ENCODE measurements around the gene NFIL3. TPM values are rescaled to one million over a fixed set of nuclear protein-coding genes. Genes with fewer than 3 reads are reported as not detected.

Gene NFIL3
- total RNA-seq, 1 experiment from 2014 or later: 13.3 TPM

DNA sequence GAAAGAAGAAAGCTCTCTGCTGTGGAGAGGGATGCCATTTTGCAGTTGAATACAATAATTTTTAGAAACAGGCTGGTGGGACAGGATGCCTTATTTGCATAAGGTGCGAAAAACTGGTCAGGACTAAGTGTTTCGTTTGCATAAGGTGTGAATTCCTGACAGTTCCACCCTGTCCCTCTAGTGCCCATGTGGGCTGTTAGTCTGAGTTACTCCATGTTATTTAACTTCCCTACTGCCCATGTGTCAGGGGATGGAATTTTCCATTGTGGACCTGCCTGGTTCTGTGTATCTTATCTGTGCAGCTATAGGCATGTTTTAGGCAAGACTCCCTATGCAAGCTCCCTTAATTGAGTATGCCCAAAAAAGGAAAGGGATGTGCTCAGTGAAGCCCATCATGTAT lies 35.3 kb upstream of the NFIL3 start:
- in situ Hi-C loops (cut with HindIII; ENCODE audit: low pct_unique_long_range_greater_than_20kb, low sequenced_read_pairs) (no loop called here), intact Hi-C loops (cut with micrococcal nuclease; ENCODE audit: unreplicated experiment) (no loop called here)
- ATAC-seq (no peak), DNase-seq (ENCODE audit: low read depth, low spot score) (no peak)
- Histone ChIP-seq H3K4me1 (ENCODE audit: control insufficient read depth, insufficient read depth, low read length) (no peaks in the 10 kb centered on the region), H3K27me3 (ENCODE audit: control insufficient read depth, insufficient read depth, low read length) (no peaks in the 10 kb centered on the region), H3K36me3 (ENCODE audit: control insufficient read depth, insufficient read depth, low read length) (no peaks in the 10 kb centered on the region), H3K4me3 (ENCODE audit: low read depth in 2 of 2, low read length in 2 of 2) (no peak overlapping the region), H3K27ac (ENCODE audit: low read length) (no peak overlapping the region), H3K9me3 (ENCODE audit: control insufficient read depth, insufficient read depth, low read depth, low read length) (no peaks in the 10 kb centered on the region)
- no TSS peak for BruUV-seq (replicated peaks)
- ChIA-PET CTCF (no interaction called here), POLR2A (interaction anchor here (0.6 kb wide), 1 partner anchor 346 kb away, joined by 3 read pairs; no protein-coding TSS in a partner anchor)
- TF ChIP-seq POLR2AphosphoS5 (IDR thresholded peaks at IDR 0.05; ENCODE audit: low read depth, low read length) (no peak), TCF7L2 (IDR thresholded peaks at IDR 0.05; ENCODE audit: low read depth, low read length) (no peak), REST (IDR thresholded peaks at IDR 0.05; ENCODE audit: insufficient read depth in 1 of 2, low read depth in 2 of 2, low read length in 1 of 2) (no peak), SIN3A (IDR thresholded peaks at IDR 0.05; ENCODE audit: borderline replicate concordance, insufficient read depth, low read depth, low read length) (no peak)
- TF ChIP-seq, protein P1, sequence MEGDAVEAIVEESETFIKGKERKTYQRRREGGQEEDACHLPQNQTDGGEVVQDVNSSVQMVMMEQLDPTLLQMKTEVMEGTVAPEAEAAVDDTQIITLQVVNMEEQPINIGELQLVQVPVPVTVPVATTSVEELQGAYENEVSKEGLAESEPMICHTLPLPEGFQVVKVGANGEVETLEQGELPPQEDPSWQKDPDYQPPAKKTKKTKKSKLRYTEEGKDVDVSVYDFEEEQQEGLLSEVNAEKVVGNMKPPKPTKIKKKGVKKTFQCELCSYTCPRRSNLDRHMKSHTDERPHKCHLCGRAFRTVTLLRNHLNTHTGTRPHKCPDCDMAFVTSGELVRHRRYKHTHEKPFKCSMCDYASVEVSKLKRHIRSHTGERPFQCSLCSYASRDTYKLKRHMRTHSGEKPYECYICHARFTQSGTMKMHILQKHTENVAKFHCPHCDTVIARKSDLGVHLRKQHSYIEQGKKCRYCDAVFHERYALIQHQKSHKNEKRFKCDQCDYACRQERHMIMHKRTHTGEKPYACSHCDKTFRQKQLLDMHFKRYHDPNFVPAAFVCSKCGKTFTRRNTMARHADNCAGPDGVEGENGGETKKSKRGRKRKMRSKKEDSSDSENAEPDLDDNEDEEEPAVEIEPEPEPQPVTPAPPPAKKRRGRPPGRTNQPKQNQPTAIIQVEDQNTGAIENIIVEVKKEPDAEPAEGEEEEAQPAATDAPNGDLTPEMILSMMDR (IDR thresholded peaks at IDR 0.05): no peak

GRCh38 chr9:91452844-91453243 lies 29.2 kb upstream of the NFIL3 start:
- ChIA-PET CTCF (no interaction called here), POLR2A (no interaction called here)
- no peak overlapping the region for H3K4me3 ChIP-seq (ENCODE audit: low read depth in 2 of 2, low read length in 2 of 2)
- H3K9me3 ChIP-seq (ENCODE audit: control insufficient read depth, insufficient read depth, low read depth, low read length): no peaks in the 10 kb centered on the region
- ATAC-seq (no peak), DNase-seq (ENCODE audit: low read depth, low spot score) (no peak)
- no peaks in the 10 kb centered on the region for H3K4me1 ChIP-seq (ENCODE audit: control insufficient read depth, insufficient read depth, low read length)
- in situ Hi-C loops (cut with HindIII; ENCODE audit: low pct_unique_long_range_greater_than_20kb, low sequenced_read_pairs) (no loop called here), intact Hi-C loops (cut with micrococcal nuclease; ENCODE audit: unreplicated experiment) (no loop called here)
- BruUV-seq (replicated peaks): no TSS peak
- no peak for TF ChIP-seq TCF7L2 (IDR thresholded peaks at IDR 0.05; ENCODE audit: low read depth, low read length)
- no peak for TF ChIP-seq SIN3A (IDR thresholded peaks at IDR 0.05; ENCODE audit: borderline replicate concordance, insufficient read depth, low read depth, low read length)
- TF ChIP-seq, protein P1 (IDR thresholded peaks at IDR 0.05): no peak
- TF ChIP-seq POLR2AphosphoS5 (IDR thresholded peaks at IDR 0.05; ENCODE audit: low read depth, low read length): no peak
- TF ChIP-seq REST (IDR thresholded peaks at IDR 0.05; ENCODE audit: insufficient read depth in 1 of 2, low read depth in 2 of 2, low read length in 1 of 2): no peak
- no peaks in the 10 kb centered on the region for H3K27me3 ChIP-seq (ENCODE audit: control insufficient read depth, insufficient read depth, low read length)
- H3K27ac ChIP-seq (ENCODE audit: low read length): no peak overlapping the region
- no peaks in the 10 kb centered on the region for H3K36me3 ChIP-seq (ENCODE audit: control insufficient read depth, insufficient read depth, low read length)

All from Panc1 (cell line).